ENCODE measurements around the gene FGF12.

DNA sequence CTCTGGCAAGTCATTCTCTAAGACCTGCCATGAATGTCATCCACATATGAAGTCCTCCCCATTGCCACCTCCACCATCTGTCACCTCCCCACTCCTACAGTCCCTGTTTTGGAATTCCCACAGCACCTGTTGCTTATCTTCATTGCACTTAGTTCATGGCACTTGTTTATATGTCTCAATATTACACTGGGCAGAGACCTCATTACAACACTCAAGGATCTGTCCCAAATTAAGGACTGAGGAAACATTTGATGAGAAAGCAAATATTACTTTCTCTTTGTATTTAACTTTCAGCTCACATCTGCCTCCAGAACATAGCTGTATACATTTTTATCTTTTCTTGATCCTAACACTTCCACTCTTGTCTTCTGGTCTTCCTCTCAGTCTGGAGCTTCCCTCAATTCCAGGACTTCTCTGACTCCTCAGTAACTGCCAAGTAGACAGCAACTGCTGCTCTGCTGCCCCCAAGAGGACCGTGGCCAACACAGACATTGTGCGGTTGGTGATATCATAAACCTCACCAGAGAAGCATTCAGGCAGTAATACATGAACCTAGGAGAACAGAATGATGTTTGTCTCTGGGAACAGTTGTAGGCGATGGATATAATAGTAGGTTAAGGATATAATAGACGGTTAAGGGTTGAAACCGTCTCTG, 45.0 kb upstream of the FGF12 start:
- TF ChIP-seq, protein P1, sequence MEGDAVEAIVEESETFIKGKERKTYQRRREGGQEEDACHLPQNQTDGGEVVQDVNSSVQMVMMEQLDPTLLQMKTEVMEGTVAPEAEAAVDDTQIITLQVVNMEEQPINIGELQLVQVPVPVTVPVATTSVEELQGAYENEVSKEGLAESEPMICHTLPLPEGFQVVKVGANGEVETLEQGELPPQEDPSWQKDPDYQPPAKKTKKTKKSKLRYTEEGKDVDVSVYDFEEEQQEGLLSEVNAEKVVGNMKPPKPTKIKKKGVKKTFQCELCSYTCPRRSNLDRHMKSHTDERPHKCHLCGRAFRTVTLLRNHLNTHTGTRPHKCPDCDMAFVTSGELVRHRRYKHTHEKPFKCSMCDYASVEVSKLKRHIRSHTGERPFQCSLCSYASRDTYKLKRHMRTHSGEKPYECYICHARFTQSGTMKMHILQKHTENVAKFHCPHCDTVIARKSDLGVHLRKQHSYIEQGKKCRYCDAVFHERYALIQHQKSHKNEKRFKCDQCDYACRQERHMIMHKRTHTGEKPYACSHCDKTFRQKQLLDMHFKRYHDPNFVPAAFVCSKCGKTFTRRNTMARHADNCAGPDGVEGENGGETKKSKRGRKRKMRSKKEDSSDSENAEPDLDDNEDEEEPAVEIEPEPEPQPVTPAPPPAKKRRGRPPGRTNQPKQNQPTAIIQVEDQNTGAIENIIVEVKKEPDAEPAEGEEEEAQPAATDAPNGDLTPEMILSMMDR (conservative IDR thresholded peaks at IDR 0.05 in 1 of 2, IDR thresholded peaks at IDR 0.05 in 1 of 2; ENCODE audit: low read depth in 1 of 2, low read length in 2 of 2): peak; percentile 9 to 19
- no peak for TF ChIP-seq EZH2 (IDR thresholded peaks at IDR 0.05; ENCODE audit: low read length, missing control alignments)
